ENCODE results near the gene CLPTM1L.

- TF ChIP-seq POLR2A (IDR thresholded peaks at IDR 0.05; ENCODE audit: low read depth, low read length) = no peak
- TF ChIP-seq POLR2AphosphoS5 (IDR thresholded peaks at IDR 0.05; ENCODE audit: low read depth, low read length) = no peak
- no peak for TF ChIP-seq TAF1 (IDR thresholded peaks at IDR 0.05; ENCODE audit: borderline replicate concordance, low read depth, low read length)
Observed at GRCh38 chr5:1276930-1277329, 68.0 kb downstream of the CLPTM1L start.
